BLaER1 (cell line): ENCODE results near the gene NCKIPSD.

Experiments used
- H3K27ac ChIP-seq: shearing (Covaris generic); formaldehyde crosslinking; 2 replicates; pipeline ENCODE4 v1.8.1; 2022
- H3K27me3 ChIP-seq: shearing (Covaris generic); formaldehyde crosslinking; 2 replicates; pipeline ENCODE4 v1.8.1; 2022
- H3K36me3 ChIP-seq: shearing (Covaris generic); formaldehyde crosslinking; 2 replicates; pipeline ENCODE4 v1.8.1; 2022
- H3K4me1 ChIP-seq: shearing (Covaris generic); formaldehyde crosslinking; 2 replicates; pipeline ENCODE4 v1.8.1; 2022
- H3K4me2 ChIP-seq: shearing (Covaris generic); formaldehyde crosslinking; 2 replicates; pipeline ENCODE4 v1.8.1; 2022
- H3K4me3 ChIP-seq: shearing (Covaris generic); formaldehyde crosslinking; 2 replicates; pipeline ENCODE4 v1.8.1; 2022
- H3K9ac ChIP-seq: shearing (Covaris generic); formaldehyde crosslinking; 2 replicates; pipeline ENCODE4 v1.8.1; 2022
- H3K9me3 ChIP-seq: shearing (Covaris generic); formaldehyde crosslinking; 2 replicates; pipeline ENCODE4 v1.8.1; 2022
- H4K20me1 ChIP-seq: shearing (Covaris generic); formaldehyde crosslinking; 2 replicates; pipeline ENCODE4 v1.8.1; 2022
- Cebpa-rat ChIP-seq: shearing (Covaris generic); IDR thresholded peaks from 2 replicates; pipeline ENCODE4 v1.8.1; 2022

Gene NCKIPSD

DNA sequence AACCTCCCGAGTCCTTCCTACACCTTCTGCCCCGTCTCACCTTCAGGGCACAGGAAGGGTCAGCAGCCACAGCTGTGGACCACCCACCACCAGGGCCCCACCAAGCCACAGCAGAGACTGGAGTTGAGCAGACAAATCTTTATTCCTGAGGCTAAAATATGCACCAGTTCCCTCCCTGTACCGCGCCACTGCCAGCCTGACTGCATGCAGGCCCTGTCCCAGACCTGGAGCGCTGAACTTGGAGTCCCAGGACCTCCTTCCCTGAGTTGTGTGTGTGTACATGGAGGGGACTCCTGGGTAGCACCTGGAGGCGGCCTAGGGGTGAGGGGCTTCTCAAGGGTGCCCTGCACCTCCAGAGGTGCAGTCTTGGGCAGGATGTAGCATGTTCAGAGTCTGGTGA lies 60.1 kb downstream of the NCKIPSD start:
- H3K4me3 ChIP-seq, result no peak overlapping the region
- H3K27me3 ChIP-seq, result no peaks in the 10 kb centered on the region
- no peaks in the 10 kb centered on the region for H3K9me3 ChIP-seq
- no peaks in the 10 kb centered on the region for H4K20me1 ChIP-seq
- no peak overlapping the region for H3K9ac ChIP-seq
- H3K4me2 ChIP-seq, result no peak overlapping the region
- H3K36me3 ChIP-seq, result peaks cover 82% of the 10 kb centered on the region
- TF ChIP-seq Cebpa-rat, result no peak
- no peak overlapping the region for H3K27ac ChIP-seq
- no peaks in the 10 kb centered on the region for H3K4me1 ChIP-seq

DNA sequence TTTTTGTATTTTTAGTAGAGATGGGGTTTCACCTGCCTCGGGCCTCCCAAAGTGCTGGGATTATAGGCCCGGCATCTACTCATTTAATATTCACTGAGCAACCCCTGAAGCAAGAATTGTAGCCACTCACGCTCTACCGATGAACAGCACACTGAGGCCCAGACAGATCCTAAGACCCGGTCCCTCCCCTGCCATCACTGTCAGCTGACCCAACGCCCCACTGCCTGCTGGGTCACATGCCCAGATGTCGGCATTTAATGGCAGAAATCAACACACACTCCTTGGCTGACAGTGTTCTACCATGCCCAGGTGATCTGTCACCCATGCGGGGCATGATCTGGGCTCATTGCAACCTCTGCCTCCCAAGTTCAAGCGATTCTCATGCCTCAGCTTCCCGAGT lies 60.9 kb downstream of the NCKIPSD start:
- H3K27me3 ChIP-seq, result no peaks in the 10 kb centered on the region
- no peaks in the 10 kb centered on the region for H3K9me3 ChIP-seq
- no peak for TF ChIP-seq Cebpa-rat
- 0 out of 2 replicates have a peak overlapping the region, but pooled peaks have one; percentile 41 for H3K9ac ChIP-seq
- no peaks in the 10 kb centered on the region for H3K4me1 ChIP-seq
- no peak overlapping the region for H3K4me3 ChIP-seq
- H3K36me3 ChIP-seq, result peaks cover 81% of the 10 kb centered on the region
- H3K27ac ChIP-seq, result no peak overlapping the region
- H4K20me1 ChIP-seq, result no peaks in the 10 kb centered on the region
- H3K4me2 ChIP-seq, result no peak overlapping the region

DNA sequence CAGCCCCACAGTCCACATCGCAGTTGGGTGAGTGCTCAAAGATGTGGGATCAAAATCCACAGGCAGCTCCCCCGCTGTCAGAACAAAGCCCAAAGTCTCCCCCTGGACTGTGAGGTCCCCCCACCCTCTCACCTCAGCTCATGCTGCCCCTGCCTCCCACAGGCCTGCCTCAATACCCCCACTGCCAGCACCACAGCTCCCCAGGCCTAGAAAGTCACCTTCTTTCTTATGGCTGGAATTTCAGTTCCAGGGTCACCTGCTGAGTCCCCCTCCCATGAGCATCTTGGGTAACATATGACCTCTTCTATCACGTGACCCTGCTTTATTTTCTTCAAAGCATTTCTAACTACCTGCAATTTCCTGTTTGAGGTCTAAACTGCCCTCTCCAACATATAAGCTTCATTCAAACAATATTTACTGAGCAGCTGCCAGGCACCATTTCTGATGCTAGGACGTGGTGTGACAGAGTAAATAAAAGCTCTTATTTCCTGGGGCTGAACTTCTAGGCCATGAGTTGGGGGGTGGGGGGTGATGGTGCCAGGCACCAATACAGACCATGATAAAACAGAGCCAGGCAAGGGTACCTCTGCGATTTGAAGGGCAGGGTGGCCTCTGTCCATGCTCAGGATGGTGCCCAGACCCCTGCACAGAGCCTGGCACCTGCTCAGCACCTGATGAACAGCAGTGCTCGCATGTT lies 61.7 kb downstream of the NCKIPSD start:
- peaks cover 79% of the 10 kb centered on the region for H3K36me3 ChIP-seq
- no peak overlapping the region for H3K4me2 ChIP-seq
- H4K20me1 ChIP-seq, result no peaks in the 10 kb centered on the region
- no peaks in the 10 kb centered on the region for H3K9me3 ChIP-seq
- no peaks in the 10 kb centered on the region for H3K27me3 ChIP-seq
- TF ChIP-seq Cebpa-rat, result no peak
- H3K9ac ChIP-seq, result 0 out of 2 replicates have a peak overlapping the region, but pooled peaks have one; percentile 41
- no peak overlapping the region for H3K4me3 ChIP-seq
- H3K27ac ChIP-seq, result no peak overlapping the region
- H3K4me1 ChIP-seq, result no peaks in the 10 kb centered on the region
